ENCODE results near the gene FBXL19.

Gene FBXL19

GRCh38 chr16:30990105-30990504 lies 66.7 kb downstream of the FBXL19 start:
- DNase-seq = no peak

GRCh38 chr16:30991052-30991451 lies 67.7 kb downstream of the FBXL19 start:
- no peak for DNase-seq

GRCh38 chr16:30992276-30992780 lies 69.0 kb downstream of the FBXL19 start:
- DNase-seq = no peak

GRCh38 chr16:30992931-30993816 lies 69.8 kb downstream of the FBXL19 start:
- DNase-seq = no peak

DNA sequence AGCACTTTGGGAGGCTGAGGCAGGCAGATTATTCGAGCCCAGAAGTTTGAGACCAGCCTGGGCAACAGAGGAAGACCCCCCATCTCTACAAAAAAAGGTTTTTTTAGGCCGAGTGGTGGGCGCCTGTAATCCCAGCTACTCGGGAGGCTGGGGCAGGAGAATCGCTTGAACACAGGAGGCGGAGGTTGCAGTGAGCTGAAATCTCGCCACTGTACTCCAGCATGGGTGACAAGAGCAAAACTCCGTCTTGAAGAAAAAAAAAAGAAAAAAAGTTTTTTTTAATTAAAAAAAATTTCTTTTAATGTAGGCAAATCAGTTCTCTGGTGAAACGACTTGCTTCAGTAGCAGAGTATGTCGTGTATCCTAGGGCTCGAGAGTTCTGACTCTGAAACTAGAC lies 72.6 kb downstream of the FBXL19 start:
- no peak for DNase-seq

DNA sequence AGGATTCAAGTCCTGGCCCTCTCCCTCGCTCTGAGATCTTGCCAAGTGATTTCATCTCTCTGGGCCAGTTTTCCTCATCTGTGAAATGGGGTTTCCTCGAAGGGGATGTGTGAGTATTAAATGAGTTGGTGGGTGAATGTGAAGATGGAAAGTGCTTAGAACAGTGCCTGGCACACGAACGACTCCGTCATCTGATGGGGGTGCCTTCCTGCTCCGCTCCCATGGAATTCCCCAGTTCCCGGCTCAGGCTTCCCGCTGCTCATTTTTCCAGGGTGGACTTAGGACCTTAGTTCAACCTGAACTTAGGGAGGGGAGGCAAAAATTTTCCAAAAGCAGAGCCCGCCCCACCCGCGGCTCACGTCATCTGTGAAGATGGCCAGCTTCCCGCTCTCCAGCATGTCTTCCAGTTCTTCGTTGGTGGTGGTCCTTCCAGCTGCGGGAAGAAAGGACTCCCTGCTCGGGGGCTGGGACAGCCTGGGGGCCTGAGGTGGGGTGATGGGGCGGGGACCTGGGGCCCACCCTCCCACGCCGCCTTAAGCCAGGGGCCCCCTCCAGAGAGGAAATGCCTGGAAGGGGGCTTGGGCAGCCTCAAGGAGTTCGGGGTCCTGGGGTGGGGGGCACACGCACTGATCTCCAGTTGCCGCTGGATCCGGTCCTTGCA lies 73.1 kb downstream of the FBXL19 start:
- no peak for DNase-seq

DNA sequence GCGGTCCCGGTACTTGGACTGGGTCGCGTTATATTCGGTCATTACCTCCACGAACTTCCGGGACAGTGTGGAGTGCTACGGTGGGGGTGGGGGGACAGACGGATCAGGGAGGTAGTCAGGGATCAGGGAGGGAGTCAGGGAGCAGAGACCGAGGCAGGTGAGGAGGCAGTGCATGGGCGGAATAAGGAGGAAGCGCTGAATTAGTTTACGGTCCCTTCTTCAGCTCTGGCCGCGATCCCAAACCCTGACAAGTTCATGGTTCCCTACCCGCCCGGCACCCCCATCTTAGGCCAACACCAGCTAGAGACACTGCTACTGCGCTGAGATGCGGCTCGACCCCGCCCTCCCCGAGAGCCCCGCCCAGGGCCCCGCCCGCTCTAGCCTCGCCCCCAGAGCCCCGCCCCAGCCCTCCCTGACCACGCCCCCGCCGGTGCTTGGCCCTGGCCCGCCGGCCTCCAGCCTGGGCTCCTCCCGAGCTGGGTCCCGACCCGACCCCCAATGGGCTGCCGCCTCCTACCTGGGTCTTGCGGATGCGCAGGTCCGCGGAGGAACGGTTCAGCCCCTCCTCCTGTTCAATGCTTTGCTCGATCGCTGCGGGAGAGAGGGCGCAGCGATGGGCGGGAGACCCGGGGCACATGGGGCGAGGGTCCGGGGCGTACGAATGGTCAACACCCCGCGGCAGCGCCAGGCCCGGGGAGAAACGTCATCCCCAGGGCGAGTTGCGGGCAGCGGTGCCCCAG lies 73.8 kb downstream of the FBXL19 start:
- peak; percentile 67 for DNase-seq

DNA sequence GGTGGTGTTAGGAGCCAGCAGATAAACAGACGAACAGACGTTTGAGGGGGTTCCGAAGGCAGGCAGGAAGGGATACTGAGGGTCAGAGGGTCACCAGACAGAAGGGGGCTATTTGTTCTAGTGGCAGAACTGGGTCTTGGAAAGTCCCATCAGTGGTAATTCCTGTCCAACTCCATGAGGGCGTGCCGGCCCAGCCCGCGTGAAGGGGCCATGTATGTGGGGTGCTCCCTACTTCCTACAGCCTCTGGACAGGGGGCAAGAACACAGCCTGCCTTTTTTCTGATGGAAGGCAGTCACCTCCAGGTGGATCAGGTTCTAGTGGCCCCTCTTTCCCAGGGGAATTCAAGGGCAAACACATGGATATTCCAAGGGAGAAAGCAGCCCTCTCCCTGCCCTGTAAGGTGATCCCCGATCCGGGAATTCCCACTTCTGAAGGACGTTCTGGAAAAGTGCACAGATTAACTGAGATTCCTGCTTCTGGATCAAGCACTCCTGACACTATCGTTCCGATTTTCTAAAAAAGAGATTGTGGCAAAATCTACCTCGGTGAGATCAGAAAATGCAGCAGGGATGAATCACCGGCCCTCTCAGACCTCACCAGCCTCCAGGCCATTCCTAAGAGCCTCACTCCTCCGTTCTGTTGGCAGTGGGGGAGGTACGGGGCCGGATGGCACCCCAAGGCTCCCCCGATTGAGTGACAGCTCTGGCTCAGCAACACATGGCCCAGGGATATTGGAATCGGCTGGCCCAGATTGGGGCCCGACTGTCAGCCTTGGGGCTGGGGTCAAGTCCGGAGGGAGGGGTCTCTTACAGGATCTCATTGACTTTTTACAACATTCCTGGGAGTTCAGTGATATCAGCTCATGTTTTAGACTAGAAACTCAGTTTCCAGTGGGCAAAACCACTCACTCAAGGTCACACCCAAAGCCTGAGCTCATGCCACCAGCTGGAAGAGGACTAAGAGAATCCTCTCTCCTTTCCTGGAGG lies 74.6 kb downstream of the FBXL19 start:
- no peak for DNase-seq

Measured in effector CD4-positive, alpha-beta T cell (primary cell).